ENCODE measurements around the gene SMIM26. TPM values are rescaled to one million over a fixed set of nuclear protein-coding genes. Genes with fewer than 3 reads are reported as not detected.

SMIM26 gene
- total and polyA plus RNA-seq, 9 of the 15 experiments (the other 6 are each of a cell fraction or from before 2014, with no cell fraction given): 46.9 to 186 (median 86.5) TPM

- POLR2A ChIA-PET: interaction anchor here (0.6 to 2.4 kb wide), 2 partner anchors 11 to 17 kb away, joined by 5 to 9 read pairs; no protein-coding TSS in a partner anchor
- no peak for TF ChIP-seq TARDBP (IDR thresholded peaks at IDR 0.05)
- TF ChIP-seq SP1 (CRISPR knock-in tag; IDR thresholded peaks at IDR 0.05): no peak
- TF ChIP-seq ZNF197 (CRISPR knock-in tag; IDR thresholded peaks at IDR 0.05; ENCODE audit: low read depth): no peak
- TF ChIP-seq ZNF133 (CRISPR knock-in tag; IDR thresholded peaks at IDR 0.05): no peak
- no peak for TF ChIP-seq HDAC8 (tag; IDR thresholded peaks at IDR 0.05)
- no peak for TF ChIP-seq PKNOX1 (IDR thresholded peaks at IDR 0.05)
- no peak for TF ChIP-seq RB1 (IDR thresholded peaks at IDR 0.05; ENCODE audit: low read depth)
- no peak for TF ChIP-seq ETV5 (CRISPR knock-in tag; IDR thresholded peaks at IDR 0.05; ENCODE audit: low read depth)
- TF ChIP-seq MCM3 (IDR thresholded peaks at IDR 0.05): no peak
- TF ChIP-seq, protein P1, sequence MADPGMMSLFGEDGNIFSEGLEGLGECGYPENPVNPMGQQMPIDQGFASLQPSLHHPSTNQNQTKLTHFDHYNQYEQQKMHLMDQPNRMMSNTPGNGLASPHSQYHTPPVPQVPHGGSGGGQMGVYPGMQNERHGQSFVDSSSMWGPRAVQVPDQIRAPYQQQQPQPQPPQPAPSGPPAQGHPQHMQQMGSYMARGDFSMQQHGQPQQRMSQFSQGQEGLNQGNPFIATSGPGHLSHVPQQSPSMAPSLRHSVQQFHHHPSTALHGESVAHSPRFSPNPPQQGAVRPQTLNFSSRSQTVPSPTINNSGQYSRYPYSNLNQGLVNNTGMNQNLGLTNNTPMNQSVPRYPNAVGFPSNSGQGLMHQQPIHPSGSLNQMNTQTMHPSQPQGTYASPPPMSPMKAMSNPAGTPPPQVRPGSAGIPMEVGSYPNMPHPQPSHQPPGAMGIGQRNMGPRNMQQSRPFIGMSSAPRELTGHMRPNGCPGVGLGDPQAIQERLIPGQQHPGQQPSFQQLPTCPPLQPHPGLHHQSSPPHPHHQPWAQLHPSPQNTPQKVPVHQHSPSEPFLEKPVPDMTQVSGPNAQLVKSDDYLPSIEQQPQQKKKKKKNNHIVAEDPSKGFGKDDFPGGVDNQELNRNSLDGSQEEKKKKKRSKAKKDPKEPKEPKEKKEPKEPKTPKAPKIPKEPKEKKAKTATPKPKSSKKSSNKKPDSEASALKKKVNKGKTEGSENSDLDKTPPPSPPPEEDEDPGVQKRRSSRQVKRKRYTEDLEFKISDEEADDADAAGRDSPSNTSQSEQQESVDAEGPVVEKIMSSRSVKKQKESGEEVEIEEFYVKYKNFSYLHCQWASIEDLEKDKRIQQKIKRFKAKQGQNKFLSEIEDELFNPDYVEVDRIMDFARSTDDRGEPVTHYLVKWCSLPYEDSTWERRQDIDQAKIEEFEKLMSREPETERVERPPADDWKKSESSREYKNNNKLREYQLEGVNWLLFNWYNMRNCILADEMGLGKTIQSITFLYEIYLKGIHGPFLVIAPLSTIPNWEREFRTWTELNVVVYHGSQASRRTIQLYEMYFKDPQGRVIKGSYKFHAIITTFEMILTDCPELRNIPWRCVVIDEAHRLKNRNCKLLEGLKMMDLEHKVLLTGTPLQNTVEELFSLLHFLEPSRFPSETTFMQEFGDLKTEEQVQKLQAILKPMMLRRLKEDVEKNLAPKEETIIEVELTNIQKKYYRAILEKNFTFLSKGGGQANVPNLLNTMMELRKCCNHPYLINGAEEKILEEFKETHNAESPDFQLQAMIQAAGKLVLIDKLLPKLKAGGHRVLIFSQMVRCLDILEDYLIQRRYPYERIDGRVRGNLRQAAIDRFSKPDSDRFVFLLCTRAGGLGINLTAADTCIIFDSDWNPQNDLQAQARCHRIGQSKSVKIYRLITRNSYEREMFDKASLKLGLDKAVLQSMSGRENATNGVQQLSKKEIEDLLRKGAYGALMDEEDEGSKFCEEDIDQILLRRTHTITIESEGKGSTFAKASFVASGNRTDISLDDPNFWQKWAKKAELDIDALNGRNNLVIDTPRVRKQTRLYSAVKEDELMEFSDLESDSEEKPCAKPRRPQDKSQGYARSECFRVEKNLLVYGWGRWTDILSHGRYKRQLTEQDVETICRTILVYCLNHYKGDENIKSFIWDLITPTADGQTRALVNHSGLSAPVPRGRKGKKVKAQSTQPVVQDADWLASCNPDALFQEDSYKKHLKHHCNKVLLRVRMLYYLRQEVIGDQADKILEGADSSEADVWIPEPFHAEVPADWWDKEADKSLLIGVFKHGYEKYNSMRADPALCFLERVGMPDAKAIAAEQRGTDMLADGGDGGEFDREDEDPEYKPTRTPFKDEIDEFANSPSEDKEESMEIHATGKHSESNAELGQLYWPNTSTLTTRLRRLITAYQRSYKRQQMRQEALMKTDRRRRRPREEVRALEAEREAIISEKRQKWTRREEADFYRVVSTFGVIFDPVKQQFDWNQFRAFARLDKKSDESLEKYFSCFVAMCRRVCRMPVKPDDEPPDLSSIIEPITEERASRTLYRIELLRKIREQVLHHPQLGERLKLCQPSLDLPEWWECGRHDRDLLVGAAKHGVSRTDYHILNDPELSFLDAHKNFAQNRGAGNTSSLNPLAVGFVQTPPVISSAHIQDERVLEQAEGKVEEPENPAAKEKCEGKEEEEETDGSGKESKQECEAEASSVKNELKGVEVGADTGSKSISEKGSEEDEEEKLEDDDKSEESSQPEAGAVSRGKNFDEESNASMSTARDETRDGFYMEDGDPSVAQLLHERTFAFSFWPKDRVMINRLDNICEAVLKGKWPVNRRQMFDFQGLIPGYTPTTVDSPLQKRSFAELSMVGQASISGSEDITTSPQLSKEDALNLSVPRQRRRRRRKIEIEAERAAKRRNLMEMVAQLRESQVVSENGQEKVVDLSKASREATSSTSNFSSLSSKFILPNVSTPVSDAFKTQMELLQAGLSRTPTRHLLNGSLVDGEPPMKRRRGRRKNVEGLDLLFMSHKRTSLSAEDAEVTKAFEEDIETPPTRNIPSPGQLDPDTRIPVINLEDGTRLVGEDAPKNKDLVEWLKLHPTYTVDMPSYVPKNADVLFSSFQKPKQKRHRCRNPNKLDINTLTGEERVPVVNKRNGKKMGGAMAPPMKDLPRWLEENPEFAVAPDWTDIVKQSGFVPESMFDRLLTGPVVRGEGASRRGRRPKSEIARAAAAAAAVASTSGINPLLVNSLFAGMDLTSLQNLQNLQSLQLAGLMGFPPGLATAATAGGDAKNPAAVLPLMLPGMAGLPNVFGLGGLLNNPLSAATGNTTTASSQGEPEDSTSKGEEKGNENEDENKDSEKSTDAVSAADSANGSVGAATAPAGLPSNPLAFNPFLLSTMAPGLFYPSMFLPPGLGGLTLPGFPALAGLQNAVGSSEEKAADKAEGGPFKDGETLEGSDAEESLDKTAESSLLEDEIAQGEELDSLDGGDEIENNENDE (IDR thresholded peaks at IDR 0.05; ENCODE audit: low read depth, low read length): no peak
- no peak for TF ChIP-seq MEF2A (IDR thresholded peaks at IDR 0.05; ENCODE audit: control insufficient read depth, low read depth, low read length)
- no peak for TF ChIP-seq CBFA2T3 (IDR thresholded peaks at IDR 0.05)
- TF ChIP-seq MTF1 (CRISPR knock-in tag; IDR thresholded peaks at IDR 0.05; ENCODE audit: borderline replicate concordance): no peak
Observed at GRCh38 chr20:18571009-18571408, 3.8 kb downstream of the SMIM26 start.

More at GRCh38 chr20:18571009-18571408, 3.8 kb downstream of the SMIM26 start:
- no peaks in the 10 kb centered on the region for H3K9me1 ChIP-seq (ENCODE audit: control insufficient read depth, insufficient read depth, low read length)
- FAIRE-seq (no peak), ATAC-seq (no peak), DNase-seq (ENCODE audit: extremely low read depth in 1 of 4, low spot score in 3 of 4) (no peak)
- H3K4me2 ChIP-seq (ENCODE audit: insufficient read depth, low read length): no peak overlapping the region
- 67% methylated on average over 2 of the region's 2 CpGs for WGBS (ENCODE audit: insufficient coverage, low coverage, missing lambda C conversion rate)
- H3K27ac ChIP-seq (ENCODE audit: extremely low read depth, low read depth, low read length): no peak overlapping the region
- BruUV-seq (replicated peaks): no TSS peak
- H3K9me3 ChIP-seq (replicated peaks; ENCODE audit: control insufficient read depth, insufficient read depth, low read depth, low read length): no peaks in the 10 kb centered on the region
- H2AFZ ChIP-seq (ENCODE audit: low read depth, low read length): no peak overlapping the region
- H3K36me3 ChIP-seq (ENCODE audit: control insufficient read depth, insufficient read depth, low read length): peaks cover 13% of the 10 kb centered on the region; the same call in 2 of the 3 replicates
- CTCF ChIA-PET (ENCODE audit: low intra/inter-chr PET ratio): no interaction called here
- no peaks in the 10 kb centered on the region for H4K20me1 ChIP-seq (replicated peaks; ENCODE audit: control insufficient read depth, insufficient read depth, low read length)
- intact Hi-C loops (cut with micrococcal nuclease) (no loop called here), in situ Hi-C loops (cut with MboI) (no loop called here)
- no peaks in the 10 kb centered on the region for H3K27me3 ChIP-seq (ENCODE audit: control insufficient read depth in 2 of 2, insufficient read depth in 2 of 2, low read length in 2 of 2)
- peaks cover 24% of the 10 kb centered on the region for H3K79me2 ChIP-seq (ENCODE audit: control insufficient read depth, insufficient read depth, low read length)
- H3K4me3 ChIP-seq: no peak overlapping the region
- no peak overlapping the region for H3K9ac ChIP-seq (ENCODE audit: insufficient read depth in 1 of 2, low read depth in 2 of 2, low read length in 2 of 2)
- no peaks in the 10 kb centered on the region; a peak in 3 of 5 replicates for H3K4me1 ChIP-seq (replicated peaks in 1 of 2; ENCODE audit: control insufficient read depth in 2 of 2, insufficient read depth in 2 of 2, low read length in 2 of 2)
